Keratinocyte (primary cell): ENCODE results near the gene FHAD1.

ENCODE experiments used
- CTCF ChIP-seq, 3 experiments: IDR thresholded peaks in 1 of 3; conservative IDR thresholded peaks in 1 of 3; optimal IDR thresholded peaks in 1 of 3; 2 replicates in 2 of 3; 3 replicates in 1 of 3; pipeline versions ENCODE3 to v1.5.1; 2011; ENCODE audit warnings: low read length in 3 of 3, mild to moderate bottlenecking in 3 of 3, moderate library complexity in 2 of 3, control low read depth in 1 of 3, inconsistent platforms in 1 of 3; ENCODE audit not compliant: insufficient read depth in 2 of 3; ENCODE audit errors: extremely low read depth in 1 of 3
- EZH2 ChIP-seq: IDR thresholded peaks from one replicate; pipeline ENCODE4 v1.6.1; 2012; ENCODE audit warnings: inconsistent platforms, mild to moderate bottlenecking, low read length, moderate library complexity

- TF ChIP-seq CTCF (optimal IDR thresholded peaks at IDR 0.05 in 1 of 3, IDR thresholded peaks at IDR 0.05 in 1 of 3, conservative IDR thresholded peaks at IDR 0.05 in 1 of 3; ENCODE audit: extremely low read depth in 1 of 3, insufficient read depth in 2 of 3, low read length in 3 of 3) (no peak), EZH2 (no peak)
These were observed 48.7 kb downstream of the FHAD1 start for GRCh38 chr1:15295696-15296095.
